ENCODE data around the gene IL17B. TPM values are rescaled to one million over a fixed set of nuclear protein-coding genes. Genes with fewer than 3 reads are reported as not detected.

Gene IL17B
- total RNA-seq, 1 experiment from 2014 or later, result not detected

GRCh38 chr5:149424371-149425315 is 45.6 kb upstream of the IL17B start:
- H3K9me3 ChIP-seq (ENCODE audit: control insufficient read depth, low read depth, low read length), result no peaks in the 10 kb centered on the region
- H4K20me1 ChIP-seq (ENCODE audit: control insufficient read depth, insufficient read depth, insufficient read length), result no peaks in the 10 kb centered on the region
- no peak overlapping the region for H2AFZ ChIP-seq (ENCODE audit: low read length)
- peak overlapping the region; percentile 5 to 87 (median 81); a peak in 4 of 7 replicates for H3K27ac Mint-ChIP-seq
- H3K4me1 Mint-ChIP-seq, result peaks cover 52 to 64% of the 10 kb centered on the region in 2 experiments
- H3K23ac ChIP-seq (ENCODE audit: insufficient read length, low read depth, low read length), result no peak overlapping the region
- H2BK20ac ChIP-seq (ENCODE audit: low read depth, low read length, poor library complexity, severe bottlenecking), result no peak overlapping the region
- no peak overlapping the region for H2BK120ac ChIP-seq (ENCODE audit: low read depth, low read length, poor library complexity, severe bottlenecking)
- no peaks in the 10 kb centered on the region for H3K79me1 ChIP-seq (ENCODE audit: insufficient read depth, low read depth, low read length, poor library complexity, severe bottlenecking)
- no peak overlapping the region for H4K8ac ChIP-seq (replicated peaks; ENCODE audit: insufficient read length, low read depth, low read length)
- H3K79me2 ChIP-seq (ENCODE audit: insufficient read depth, low read length), result no peaks in the 10 kb centered on the region
- no peak overlapping the region for H3K9ac ChIP-seq (ENCODE audit: extremely low read depth, insufficient read length, low read length)
- H3K4me3 Mint-ChIP-seq, result peak overlapping the region in 1 of 2 experiments; percentile 26; a peak in 1 of 5 replicates
- H3T11ph ChIP-seq (ENCODE audit: low read length), result no peak overlapping the region
- H3K18ac ChIP-seq (ENCODE audit: insufficient read length, low read depth, low read length), result no peak overlapping the region
- no peaks in the 10 kb centered on the region for H3K27me3 Mint-ChIP-seq (ENCODE audit: low read depth)
- no peaks in the 10 kb centered on the region; a peak in 1 of 7 replicates for H3K36me3 Mint-ChIP-seq (ENCODE audit: insufficient read depth in 1 of 3, low read depth in 3 of 3)
- H3K4me2 ChIP-seq (ENCODE audit: insufficient read depth, insufficient read length, low read length), result no peak overlapping the region
- no peak overlapping the region for H2BK15ac ChIP-seq (ENCODE audit: low read depth, low read length)
- no peaks in the 10 kb centered on the region for H3K27me3 ChIP-seq (ENCODE audit: insufficient read depth, low read length)
- peak; percentile 92 for DNase-seq
- no peaks in the 10 kb centered on the region for H3K23me2 ChIP-seq (ENCODE audit: insufficient read length, low read depth, low read length, poor library complexity, severe bottlenecking)
- H3K14ac ChIP-seq (ENCODE audit: insufficient read depth, low read length), result no peak overlapping the region
- no peak overlapping the region for H4K91ac ChIP-seq (ENCODE audit: insufficient read length, low read depth, low read length)
- no peak for TF ChIP-seq CTCF (conservative IDR thresholded peaks at IDR 0.05)
- H2BK12ac ChIP-seq (ENCODE audit: insufficient read length, low read depth, low read length), result no peak overlapping the region
- no peak overlapping the region for H3K27ac ChIP-seq (ENCODE audit: insufficient read length, low read depth, low read length)
- no peak overlapping the region for H2BK5ac ChIP-seq (ENCODE audit: insufficient read length, low read length)
- H3K4ac ChIP-seq (ENCODE audit: low read depth, low read length), result no peak overlapping the region; the same call in 1 of the 2 replicates
- no peak overlapping the region for H2AK5ac ChIP-seq (ENCODE audit: insufficient read length, low read length)
- peaks cover 8% of the 10 kb centered on the region; the same call in 1 of the 2 replicates for H3K4me1 ChIP-seq (ENCODE audit: insufficient read depth, low read length)
- no peak overlapping the region for H4K5ac ChIP-seq (ENCODE audit: insufficient read length, low read depth, low read length)
- H3K9me3 Mint-ChIP-seq, result no peaks in the 10 kb centered on the region; a peak in 1 of 5 replicates
- WGBS (ENCODE audit: extremely low coverage, insufficient read length, low lambda C conversion rate), result no CpG with 5 or more reads among the region's 10 CpGs
- H3K56ac ChIP-seq (ENCODE audit: insufficient read length, low read depth, low read length), result no peak overlapping the region

Data from H9 (cell line).